IPS-18c (cell line): Measurements from ENCODE around the gene CSF1R.
"Not testable (repeated sequence)": the region's sequence is repeated elsewhere in the genome, so short reads cannot be mapped to it uniquely, and the experiment has no call there.

Experiments used
- H3K4me3 ChIP-seq: 2 replicates; pipeline ENCODE4 v1.7.0; 2013; ENCODE audit warnings: low read depth, mild to moderate bottlenecking, low read length, moderate library complexity; ENCODE audit not compliant: insufficient read depth
- H3K9me3 ChIP-seq: one replicate; pipeline ENCODE4 v1.6.1; 2013; ENCODE audit warnings: mild to moderate bottlenecking, low read length, moderate library complexity; ENCODE audit not compliant: control insufficient read depth, insufficient read depth

The CSF1R gene

GRCh38 chr5:150053713-150054392, 32.5 kb downstream of the CSF1R start:
- Histone ChIP-seq H3K9me3 (no peaks in the 10 kb centered on the region), H3K4me3 (no peak overlapping the region)

DNA sequence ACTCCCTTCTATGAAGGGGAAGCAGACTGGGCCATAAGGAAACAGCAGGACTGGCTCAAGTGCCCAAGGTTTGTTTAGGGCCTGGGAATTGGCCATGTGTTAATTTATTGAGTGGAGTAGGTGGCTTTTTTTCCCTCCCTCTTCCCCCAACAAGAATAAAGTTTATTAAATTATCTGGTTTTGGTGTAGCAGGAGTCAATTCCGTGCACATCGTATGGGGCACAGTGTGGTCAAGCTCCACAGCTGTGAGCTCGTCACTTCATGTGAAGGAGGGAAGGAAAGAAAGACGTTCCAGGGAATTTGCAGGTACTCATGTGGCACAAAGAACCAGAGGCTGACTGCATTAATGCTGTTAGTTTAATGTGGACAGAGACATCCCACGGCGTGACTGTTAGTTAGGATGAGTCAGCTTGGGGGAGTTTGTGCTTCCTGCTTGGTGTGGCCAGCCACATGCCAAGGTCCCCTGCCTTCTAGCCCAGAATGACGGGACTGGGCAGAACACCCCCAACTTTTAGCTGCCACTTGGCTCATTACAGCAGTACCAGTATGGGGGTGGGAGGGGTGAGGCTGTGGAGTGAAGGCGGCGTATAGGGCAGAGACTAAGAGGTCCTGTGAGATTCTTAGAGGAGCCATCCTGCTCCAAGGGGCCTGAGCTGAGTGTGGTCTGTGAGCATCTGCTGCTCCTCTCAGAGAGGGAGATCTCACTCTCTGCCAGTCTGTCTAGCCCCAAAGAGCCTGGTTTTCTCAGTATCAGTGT, 33.2 kb downstream of the CSF1R start:
- no peak overlapping the region for H3K4me3 ChIP-seq
- H3K9me3 ChIP-seq = no peaks in the 10 kb centered on the region

DNA sequence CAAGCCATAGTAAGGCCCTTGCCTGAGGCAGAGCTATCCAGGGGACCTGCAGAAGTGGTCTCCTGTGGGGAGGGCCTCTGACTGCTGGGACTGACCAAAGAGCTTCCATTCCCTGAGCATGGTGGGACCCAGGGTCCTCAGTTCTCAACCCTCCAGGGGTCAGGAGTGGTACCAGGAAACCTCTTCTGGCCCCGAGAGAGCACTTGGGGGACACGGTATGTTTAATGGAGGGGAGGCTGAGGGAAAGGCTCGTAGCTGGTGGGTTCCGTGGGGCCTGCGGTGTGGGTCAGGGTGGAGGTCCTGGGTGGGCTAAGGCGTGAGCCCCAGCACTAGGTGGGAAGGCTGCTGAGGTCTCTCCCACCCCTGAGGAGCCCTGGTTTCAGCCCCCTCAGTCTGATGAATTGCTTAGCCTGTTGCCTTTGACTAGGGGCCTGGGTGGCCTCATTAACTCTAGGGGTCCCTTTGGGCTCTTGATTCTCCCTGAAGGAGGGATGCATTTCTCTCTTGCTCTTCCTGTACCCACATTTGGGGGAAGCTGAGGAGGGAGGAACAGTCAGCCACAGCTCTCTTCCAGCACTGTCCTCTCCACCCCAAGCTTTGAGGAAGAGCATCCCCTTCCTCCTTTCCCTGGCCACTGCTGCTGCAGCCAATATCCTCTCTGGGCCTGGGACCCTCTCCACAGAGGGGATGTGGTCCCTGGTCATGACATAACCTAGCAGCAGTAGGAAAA, 34.0 kb downstream of the CSF1R start:
- H3K4me3 ChIP-seq = no peak overlapping the region
- no peaks in the 10 kb centered on the region for H3K9me3 ChIP-seq

DNA sequence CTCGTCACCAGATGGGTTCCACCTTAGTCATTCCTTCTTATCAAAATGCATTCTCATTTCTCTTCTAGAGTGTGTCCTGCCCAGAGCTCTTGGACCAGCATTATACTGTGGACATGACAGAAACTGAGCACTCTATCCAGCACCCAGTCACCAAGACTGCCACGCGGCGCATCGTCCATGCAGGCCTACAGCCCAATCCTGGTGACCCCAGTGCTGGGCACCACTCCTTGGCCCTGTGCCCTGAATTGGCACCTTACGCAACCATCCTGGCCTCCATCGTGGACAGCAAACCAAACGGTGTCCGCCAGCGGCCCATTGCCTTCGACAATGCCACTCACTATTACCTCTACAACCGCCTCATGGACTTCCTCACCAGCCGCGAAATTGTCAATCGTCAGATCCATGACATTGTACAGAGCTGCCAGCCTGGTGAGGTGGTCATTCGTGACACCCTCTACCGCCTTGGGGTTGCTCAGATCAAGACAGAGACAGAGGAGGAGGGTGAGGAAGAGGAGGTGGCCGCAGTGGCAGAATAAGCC, 34.6 kb downstream of the CSF1R start:
- Histone ChIP-seq H3K9me3 (no peaks in the 10 kb centered on the region), H3K4me3 (no peak overlapping the region)

GRCh38 chr5:150050172-150050811, 36.1 kb downstream of the CSF1R start:
- not testable (repeated sequence) for H3K4me3 ChIP-seq, H3K9me3 ChIP-seq

GRCh38 chr5:150046031-150046430, 40.3 kb downstream of the CSF1R start:
- Histone ChIP-seq H3K4me3 (no peak overlapping the region), H3K9me3 (no peaks in the 10 kb centered on the region)

DNA sequence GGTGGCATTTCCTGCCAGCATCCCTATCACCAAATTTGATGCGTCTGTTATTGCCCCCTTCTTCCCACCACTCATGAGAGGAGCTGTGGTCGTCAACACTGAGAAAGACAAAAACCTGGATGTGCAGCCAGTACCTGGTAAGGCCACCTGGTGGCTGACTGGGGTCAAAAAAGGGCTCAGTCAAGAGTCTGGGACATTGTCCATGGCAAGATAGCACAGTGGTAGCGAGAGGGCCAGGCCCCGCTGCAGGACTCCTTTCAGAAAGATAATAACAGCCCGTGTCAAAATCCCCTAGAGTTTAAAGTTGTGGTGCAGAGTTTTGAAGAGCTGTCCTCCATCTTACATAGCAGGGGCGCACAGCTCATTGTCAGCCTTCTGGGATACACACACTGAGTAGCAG, 40.8 kb downstream of the CSF1R start:
- no peak overlapping the region for H3K4me3 ChIP-seq
- no peaks in the 10 kb centered on the region for H3K9me3 ChIP-seq

DNA sequence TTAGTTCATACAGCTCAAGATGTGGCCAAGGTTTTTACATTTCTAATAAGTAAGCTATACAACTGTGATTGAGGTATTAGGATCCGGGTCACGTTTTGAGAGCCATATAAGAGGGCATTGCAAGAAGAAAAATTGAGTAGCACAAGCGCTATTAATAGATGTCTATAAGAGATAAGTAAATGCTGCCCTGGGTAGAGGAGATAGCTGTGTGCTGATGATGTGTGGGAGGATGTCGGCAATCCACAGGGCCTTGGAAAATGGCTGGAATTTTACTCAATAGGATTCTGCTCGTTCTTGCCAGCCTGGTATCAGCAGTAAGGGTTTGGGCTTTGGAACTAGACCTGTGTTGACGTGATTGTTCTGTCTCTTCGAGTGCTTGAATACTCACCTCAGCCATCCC, 41.6 kb downstream of the CSF1R start:
- H3K4me3 ChIP-seq = no peak overlapping the region
- H3K9me3 ChIP-seq = no peaks in the 10 kb centered on the region

GRCh38 chr5:150044329-150044681, 42.0 kb downstream of the CSF1R start:
- Histone ChIP-seq H3K9me3 (no peaks in the 10 kb centered on the region), H3K4me3 (no peak overlapping the region)

- no peak overlapping the region for H3K4me3 ChIP-seq
- no peaks in the 10 kb centered on the region for H3K9me3 ChIP-seq
Observed at GRCh38 chr5:150043657-150044328, 42.6 kb downstream of the CSF1R start.

DNA sequence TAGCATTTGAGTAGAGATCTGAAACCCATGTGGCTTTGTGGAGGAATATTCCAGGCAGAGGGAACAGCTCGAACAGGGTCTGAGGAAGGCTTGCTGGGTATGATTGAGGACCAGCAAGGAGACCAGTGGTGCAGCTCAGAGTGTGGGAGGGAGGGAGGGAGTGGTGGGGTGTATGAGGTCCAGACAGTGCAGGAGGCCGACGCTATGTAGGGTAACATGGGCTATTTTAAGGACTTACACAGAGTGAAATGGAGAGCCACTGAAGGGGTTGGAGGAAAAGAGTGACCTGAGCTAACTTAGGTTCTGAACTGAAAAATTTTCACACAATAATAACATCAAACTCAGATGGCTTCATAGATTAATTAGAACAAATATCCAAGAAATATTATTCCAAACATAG, 43.9 kb downstream of the CSF1R start:
- H3K4me3 ChIP-seq = no peak overlapping the region
- no peaks in the 10 kb centered on the region for H3K9me3 ChIP-seq

DNA sequence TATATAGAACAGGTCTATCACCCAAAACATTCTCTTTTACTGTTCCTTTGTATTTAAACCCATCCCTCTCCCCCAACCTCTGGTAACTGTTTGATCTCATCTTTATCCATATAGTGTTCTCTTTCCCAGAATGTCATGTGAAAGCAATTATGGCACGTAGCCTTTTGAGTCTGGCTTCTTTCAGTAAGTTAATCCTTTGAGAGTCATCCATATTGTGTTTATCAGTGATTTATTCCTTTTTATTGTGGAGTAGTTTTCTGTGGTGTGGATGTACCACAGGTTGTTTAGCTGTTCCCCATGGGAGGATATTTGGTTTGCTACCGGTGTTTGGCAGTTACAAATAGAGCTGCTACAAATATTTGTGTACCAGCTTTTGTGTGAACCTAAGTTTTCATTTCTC, 47.8 kb downstream of the CSF1R start:
- H3K9me3 ChIP-seq = no peaks in the 10 kb centered on the region
- no peak overlapping the region for H3K4me3 ChIP-seq

DNA sequence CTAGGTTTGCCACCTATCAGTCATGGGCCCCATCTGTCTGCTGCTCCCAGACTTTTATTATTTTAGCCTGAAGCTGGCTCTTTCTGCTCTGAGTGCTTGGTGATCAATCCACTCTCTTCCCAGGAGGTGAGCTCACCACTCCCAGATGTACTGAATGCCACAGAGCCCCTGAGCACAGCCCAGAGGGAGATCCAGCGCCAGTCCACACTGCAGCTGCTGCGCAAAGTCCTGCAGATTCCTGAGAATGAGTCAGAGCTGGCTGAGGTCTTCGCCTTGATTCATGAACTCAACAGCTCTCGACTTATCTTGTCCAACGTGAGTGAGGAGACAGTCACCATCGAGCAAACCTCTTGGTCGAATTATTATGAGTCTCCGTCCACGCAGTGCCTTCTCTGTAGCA, 49.8 kb downstream of the CSF1R start:
- H3K9me3 ChIP-seq = no peaks in the 10 kb centered on the region

DNA sequence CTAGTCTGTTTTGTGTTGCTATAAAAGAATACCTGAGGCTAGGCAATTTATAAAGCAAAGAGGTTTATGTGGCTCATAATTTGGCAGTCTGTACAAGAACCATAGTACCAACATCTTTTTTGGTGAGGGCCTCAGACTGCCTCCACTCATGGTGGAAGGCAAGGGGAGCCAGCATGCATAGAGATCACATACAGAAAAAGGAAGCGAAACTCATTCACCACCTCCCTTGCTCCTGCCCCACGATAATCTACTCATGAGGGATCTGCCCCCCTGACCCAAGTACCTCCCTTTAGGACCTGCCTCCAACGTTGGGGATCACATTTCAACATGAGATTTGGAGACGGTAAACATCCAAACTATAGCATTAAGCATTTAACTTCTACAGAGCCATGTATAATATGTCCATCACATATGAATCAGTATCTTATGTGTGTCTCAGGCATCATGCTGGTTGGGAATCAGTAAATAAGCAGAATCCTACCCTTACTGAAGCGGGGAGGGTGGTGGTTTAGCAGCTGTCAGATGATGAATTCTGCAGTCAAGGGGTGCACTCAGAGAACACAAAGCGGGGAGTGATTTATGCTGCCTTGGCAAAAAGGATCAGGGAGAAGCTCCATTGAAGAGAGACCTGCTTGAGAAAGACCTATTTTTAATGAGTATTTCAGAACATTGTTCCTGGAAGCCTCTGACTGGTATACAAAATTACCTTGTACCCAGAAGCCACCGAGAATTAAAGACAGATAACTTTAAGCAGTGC, 51.0 kb downstream of the CSF1R start:
- H3K4me3 ChIP-seq = no peak overlapping the region
- no peaks in the 10 kb centered on the region for H3K9me3 ChIP-seq

More for the DNA sequence above, 49.8 kb downstream of the CSF1R start:
- no peak overlapping the region for H3K4me3 ChIP-seq

GRCh38 chr5:150034662-150035061, 51.7 kb downstream of the CSF1R start:
- no peak overlapping the region for H3K4me3 ChIP-seq

DNA sequence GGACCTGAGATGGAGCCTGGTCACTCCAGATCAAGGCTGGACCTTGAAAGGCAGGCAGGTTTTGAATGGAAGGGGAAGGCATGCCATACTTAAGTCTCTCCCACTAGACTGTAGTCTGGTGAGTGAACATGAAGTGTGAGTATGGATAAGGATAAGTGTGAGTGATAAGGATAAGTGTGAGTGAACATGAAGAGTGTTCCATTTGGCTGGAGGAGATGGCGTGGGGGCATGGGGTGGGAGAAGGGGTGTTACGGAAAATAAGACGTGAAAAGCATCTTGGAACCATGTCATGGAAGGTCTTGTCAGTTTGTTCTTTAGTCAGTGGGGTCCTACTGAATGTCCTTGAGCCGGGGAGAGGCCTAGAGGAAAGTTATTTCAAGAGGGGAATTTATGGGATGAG, 53.0 kb downstream of the CSF1R start:
- no peaks in the 10 kb centered on the region for H3K9me3 ChIP-seq
- no peak overlapping the region for H3K4me3 ChIP-seq

More at GRCh38 chr5:150034662-150035061, 51.7 kb downstream of the CSF1R start:
- H3K9me3 ChIP-seq = no peaks in the 10 kb centered on the region
